Amniotic epithelial cell (primary cell): ENCODE measurements around the gene OAS2.
"Not testable (repeated sequence)": the region's sequence is repeated elsewhere in the genome, so short reads cannot be mapped to it uniquely, and the experiment has no call there.

Experiments used
- DNase-seq: peaks from one replicate; pipeline ENCODE4 v3.0.0-alpha.2; 2010; ENCODE audit warnings: low read depth

OAS2 gene

DNA sequence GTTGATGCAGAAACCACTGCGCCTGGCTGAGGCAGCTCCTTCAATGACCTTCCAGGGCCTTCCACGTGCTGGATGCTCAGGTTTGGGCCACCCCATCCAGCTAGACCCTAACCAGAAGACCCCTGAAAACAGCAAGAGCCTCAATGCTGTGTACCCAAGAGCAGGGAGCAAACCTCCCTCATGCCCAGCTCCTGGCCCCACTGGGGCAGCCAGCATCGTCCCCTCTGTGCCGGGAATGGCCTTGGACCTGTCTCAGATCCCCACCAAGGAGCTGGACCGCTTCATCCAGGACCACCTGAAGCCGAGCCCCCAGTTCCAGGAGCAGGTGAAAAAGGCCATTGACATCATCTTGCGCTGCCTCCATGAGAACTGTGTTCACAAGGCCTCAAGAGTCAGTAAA is 29.5 kb upstream of the OAS2 start:
- no peak for DNase-seq

DNA sequence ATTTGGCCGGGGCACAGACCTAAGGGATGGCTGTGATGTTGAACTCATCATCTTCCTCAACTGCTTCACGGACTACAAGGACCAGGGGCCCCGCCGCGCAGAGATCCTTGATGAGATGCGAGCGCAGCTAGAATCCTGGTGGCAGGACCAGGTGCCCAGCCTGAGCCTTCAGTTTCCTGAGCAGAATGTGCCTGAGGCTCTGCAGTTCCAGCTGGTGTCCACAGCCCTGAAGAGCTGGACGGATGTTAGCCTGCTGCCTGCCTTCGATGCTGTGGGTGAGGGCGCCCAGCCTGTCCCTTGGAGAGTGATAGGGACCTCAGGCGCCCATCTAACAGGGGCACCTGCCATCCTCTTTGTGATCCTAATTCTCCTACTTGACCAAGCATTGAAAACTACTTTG is 27.6 kb upstream of the OAS2 start:
- no peak for DNase-seq

DNA sequence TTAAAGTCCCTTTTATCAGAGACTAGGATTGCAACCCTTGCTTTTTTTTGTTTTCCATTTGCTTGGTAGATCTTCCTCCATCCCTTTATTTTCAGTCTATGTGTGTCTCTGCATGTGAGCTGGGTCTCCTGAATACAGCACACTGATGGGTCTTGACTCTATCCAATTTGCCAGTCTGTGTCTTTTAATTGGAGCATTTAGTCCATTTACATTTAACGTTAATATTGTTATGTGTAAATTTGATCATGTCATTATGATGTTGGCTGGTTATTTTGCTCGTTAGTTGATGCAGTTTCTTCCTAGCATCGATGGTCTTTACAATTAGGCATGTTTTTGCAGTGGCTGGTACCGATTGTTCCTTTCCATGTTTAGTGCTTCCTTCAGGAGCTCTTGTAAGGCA is 21.2 kb upstream of the OAS2 start:
- DNase-seq: not testable (repeated sequence)

DNA sequence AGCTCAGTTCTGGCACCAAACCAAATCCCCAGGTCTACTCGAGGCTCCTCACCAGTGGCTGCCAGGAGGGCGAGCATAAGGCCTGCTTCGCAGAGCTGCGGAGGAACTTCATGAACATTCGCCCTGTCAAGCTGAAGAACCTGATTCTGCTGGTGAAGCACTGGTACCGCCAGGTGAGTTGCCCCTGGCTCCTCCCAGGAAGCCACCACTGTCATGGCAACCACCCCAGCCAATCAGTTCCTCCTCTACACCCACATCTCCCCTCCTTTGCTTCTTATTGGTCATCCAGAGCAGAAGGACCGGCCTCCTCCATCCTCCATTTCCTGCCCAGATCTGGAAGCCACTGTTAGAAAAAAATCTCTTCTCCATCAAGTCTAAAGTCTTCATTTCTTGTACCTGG is 17.2 kb upstream of the OAS2 start:
- DNase-seq: no peak

DNA sequence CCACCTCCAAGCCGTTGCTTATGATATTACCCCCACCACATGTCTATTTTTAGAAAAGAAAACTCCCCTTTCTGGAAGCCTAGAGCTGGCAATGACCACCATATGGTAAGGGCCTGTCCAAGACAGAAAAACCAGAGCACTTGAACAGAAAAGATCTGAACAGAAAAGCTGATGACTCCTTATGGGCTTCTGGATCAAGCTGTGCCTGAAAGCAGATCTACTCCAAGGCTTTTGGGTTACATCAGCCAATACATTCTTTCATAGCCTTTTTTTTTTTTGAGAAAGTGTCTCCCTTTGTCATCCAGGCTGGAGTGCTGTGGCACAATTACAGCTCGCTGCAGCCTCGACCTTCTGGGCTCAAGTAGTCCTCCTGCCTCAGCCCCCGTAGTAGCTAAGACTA is 16.8 kb upstream of the OAS2 start:
- no peak for DNase-seq

DNA sequence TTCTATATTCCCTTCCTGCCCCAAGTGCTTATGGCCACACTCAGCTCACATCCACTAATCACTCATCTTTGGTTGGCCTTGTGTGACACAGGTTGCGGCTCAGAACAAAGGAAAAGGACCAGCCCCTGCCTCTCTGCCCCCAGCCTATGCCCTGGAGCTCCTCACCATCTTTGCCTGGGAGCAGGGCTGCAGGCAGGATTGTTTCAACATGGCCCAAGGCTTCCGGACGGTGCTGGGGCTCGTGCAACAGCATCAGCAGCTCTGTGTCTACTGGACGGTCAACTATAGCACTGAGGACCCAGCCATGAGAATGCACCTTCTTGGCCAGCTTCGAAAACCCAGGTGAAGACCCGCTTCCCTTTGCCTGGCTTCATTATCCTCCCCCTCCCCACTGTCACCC is 15.8 kb upstream of the OAS2 start:
- DNase-seq: no peak

DNA sequence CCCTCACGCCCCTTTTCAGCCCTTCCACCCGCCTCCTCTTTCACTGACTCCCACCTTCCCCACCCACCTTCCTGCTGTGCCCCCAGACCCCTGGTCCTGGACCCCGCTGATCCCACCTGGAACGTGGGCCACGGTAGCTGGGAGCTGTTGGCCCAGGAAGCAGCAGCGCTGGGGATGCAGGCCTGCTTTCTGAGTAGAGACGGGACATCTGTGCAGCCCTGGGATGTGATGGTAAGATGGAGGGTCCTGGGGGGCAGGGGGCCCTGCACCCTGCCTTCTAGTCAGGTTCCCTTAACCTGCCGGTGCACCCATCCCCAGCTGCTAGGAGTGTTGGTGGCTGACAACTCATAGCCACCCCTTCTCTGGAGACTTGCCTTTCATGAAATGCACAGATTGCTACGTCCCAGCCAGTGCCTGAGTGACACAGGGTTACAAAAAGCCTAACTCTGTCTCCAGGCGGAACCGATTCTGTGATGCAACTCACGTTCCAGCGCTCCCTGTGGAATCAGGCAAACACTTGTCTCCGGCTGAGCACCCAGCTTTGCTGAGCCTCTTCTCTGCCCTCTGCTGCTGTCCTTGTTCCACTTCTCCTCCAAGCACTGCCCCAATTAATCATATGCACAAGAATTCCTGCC is 15.0 kb upstream of the OAS2 start:
- no peak for DNase-seq

DNA sequence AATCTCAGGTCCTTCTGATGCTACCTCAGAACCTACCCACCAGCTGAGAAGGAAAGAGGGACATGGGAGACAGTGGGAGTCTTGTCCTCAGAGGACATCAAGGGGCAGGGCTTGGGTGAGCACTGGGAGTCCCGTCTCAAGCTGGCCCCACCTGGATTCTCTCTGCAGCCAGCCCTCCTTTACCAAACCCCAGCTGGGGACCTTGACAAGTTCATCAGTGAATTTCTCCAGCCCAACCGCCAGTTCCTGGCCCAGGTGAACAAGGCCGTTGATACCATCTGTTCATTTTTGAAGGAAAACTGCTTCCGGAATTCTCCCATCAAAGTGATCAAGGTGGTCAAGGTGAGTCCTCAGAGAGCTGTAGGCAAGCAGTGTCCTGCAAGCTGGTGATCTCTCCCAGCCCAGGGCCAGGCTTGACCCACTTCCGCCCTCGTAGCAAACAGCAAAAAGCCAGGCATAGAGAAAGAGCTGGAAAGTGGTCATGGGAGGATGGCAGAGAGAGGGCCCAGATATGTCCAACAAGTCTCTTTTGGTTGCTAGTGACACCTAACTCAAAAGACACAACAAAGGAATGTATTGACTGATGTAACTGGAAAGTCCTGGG is 14.2 kb upstream of the OAS2 start:
- DNase-seq: no peak

DNA sequence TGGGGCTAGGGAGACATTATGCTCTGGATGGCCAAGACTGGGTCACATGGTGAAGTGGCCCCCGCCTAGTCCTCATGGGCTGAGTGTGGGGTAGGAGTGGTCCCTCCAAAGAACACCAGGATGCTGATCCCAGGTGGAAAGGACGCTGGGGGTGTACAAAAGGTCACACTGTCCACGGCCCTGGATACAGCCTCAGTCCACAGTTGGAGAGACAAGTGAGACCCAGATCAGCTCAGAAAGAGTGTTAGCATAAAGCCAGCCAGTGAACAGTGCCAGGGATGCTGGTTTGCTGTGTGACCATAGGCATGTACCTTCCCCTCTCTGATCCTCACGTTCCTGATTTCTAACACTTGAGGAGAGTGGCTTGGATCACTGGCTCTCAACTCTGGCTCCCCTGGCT is 13.4 kb upstream of the OAS2 start:
- no peak for DNase-seq

DNA sequence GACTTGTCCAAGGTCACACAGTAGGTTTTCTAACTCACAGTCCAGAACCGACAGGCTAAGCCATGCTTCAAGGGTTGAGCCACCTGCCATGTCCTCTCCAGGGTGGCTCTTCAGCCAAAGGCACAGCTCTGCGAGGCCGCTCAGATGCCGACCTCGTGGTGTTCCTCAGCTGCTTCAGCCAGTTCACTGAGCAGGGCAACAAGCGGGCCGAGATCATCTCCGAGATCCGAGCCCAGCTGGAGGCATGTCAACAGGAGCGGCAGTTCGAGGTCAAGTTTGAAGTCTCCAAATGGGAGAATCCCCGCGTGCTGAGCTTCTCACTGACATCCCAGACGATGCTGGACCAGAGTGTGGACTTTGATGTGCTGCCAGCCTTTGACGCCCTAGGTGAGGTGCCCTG is 12.7 kb upstream of the OAS2 start:
- DNase-seq: no peak

DNA sequence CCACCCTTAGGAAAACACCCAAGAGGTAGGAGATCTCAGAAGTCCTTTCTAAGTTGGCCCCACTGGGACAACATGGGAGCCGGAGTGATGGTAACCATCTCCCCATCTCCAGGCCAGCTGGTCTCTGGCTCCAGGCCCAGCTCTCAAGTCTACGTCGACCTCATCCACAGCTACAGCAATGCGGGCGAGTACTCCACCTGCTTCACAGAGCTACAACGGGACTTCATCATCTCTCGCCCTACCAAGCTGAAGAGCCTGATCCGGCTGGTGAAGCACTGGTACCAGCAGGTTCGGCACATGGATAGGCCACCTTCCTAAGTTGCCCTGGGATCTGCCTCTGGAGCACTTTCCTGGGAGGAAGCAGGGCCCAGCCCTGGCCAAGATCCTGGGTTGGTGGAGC is 11.0 kb upstream of the OAS2 start:
- no peak for DNase-seq

DNA sequence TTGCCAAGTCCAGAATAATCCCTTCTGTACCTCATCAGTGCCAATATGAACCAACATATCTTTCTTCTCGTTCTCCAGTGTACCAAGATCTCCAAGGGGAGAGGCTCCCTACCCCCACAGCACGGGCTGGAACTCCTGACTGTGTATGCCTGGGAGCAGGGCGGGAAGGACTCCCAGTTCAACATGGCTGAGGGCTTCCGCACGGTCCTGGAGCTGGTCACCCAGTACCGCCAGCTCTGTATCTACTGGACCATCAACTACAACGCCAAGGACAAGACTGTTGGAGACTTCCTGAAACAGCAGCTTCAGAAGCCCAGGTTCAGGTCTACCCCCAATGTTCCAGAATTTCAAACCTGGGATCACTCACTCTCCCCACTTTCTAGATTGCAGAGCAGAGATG is 10.5 kb upstream of the OAS2 start:
- no peak for DNase-seq

DNA sequence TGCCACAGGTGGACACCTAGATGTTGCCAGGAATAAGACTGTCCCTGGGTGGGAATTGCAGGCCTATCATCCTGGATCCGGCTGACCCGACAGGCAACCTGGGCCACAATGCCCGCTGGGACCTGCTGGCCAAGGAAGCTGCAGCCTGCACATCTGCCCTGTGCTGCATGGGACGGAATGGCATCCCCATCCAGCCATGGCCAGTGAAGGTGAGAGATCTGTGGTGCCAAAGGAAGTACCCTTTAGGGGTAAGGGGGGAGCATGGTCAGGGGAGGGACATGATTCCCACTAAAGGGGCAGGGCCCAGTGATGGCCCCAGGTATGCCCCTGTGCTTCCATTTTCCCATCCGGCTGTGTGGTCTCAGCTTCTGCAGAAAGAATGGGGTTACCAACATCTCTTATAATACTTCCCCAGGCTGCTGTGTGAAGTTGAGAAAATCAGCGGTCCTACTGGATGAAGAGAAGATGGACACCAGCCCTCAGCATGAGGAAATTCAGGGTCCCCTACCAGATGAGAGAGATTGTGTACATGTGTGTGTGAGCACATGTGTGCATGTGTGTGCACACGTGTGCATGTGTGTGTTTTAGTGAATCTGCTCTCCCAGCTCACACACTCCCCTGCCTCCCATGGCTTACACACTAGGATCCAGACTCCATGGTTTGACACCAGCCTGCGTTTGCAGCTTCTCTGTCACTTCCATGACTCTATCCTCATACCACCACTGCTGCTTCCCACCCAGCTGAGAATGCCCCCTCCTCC is 8.6 kb upstream of the OAS2 start:
- DNase-seq: no peak

DNA sequence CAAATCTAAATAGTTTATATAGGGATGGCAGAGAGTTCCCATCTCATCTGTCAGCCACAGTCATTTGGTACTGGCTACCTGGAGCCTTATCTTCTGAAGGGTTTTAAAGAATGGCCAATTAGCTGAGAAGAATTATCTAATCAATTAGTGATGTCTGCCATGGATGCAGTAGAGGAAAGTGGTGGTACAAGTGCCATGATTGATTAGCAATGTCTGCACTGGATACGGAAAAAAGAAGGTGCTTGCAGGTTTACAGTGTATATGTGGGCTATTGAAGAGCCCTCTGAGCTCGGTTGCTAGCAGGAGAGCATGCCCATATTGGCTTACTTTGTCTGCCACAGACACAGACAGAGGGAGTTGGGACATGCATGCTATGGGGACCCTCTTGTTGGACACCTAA is 7.9 kb upstream of the OAS2 start:
- DNase-seq: no peak

DNA sequence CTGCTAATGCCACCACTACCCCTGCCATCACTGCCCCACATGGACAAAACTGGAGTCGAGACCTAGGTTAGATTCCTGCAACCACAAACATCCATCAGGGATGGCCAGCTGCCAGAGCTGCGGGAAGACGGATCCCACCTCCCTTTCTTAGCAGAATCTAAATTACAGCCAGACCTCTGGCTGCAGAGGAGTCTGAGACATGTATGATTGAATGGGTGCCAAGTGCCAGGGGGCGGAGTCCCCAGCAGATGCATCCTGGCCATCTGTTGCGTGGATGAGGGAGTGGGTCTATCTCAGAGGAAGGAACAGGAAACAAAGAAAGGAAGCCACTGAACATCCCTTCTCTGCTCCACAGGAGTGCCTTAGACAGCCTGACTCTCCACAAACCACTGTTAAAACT is 7.1 kb upstream of the OAS2 start:
- DNase-seq: no peak

DNA sequence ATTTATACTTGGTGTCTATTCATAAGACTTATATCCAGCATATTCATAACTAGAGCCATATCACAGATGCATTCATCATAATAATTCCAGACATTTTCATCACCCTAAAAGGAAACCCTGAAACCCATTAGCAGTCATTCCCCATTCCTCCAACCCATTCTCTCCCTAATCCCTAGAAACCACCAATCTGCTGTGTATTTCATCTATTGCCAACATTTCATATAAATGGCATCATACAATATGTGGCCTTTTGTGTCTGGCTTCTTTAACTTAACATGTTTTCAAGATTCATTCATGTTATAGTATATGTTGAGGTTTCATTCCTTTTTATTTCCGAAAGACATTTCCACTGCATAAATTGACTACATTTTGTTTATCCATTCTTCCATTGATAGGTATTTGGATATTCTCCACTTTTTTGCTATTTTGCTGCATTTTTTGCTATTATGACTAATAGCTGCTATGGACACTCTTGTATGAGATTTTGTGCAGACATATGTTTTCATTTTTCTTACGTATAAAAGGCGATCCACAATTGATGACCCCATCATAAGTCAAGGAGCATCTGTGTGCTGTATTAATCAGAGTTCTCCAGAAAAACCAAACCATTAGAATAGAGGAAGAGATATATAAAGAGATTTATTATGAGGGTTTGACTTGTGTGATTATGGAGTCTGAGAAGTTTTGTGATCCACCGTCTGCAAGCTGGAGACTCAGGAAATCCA is 5.1 kb upstream of the OAS2 start:
- no peak for DNase-seq

DNA sequence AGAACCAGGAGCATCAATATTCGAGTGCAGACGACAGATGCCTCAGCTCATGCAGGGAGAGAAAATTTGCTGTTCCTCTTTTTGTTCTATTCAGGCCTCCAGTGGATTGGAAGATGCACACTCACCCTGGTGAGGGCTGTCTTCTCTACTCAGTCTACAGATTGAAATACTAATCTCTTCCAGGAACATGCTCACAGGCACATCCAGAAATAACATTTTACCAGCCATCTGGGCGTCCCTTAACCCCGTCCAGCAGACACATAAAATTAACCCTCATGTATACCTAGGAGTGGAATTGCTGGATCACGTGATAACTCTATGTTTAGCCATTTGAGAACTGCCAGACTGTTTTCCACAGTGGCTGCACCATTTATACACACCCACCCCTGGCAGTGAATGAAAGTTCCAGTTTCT is 4.5 kb upstream of the OAS2 start:
- DNase-seq: no peak

DNA sequence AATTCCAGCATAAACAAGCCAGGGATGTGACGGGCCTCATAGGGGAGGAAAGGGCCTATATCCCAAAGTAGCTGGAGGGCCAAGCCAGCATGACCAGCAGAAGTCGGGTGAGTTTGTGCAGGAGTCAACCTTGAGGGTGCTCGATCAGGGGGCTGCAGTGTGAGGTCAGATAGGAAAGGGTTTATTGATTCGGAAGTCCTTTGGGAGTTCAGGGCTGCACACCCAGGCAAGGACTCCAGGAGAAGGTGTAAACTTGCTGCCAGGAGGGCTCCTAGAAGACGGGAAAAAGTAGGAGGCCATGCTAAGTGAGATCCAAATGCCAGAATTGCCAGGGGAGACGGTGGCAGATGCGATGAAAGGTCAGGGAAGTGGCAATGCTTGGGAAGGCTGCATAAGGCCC is 3.4 kb upstream of the OAS2 start:
- no peak for DNase-seq

DNA sequence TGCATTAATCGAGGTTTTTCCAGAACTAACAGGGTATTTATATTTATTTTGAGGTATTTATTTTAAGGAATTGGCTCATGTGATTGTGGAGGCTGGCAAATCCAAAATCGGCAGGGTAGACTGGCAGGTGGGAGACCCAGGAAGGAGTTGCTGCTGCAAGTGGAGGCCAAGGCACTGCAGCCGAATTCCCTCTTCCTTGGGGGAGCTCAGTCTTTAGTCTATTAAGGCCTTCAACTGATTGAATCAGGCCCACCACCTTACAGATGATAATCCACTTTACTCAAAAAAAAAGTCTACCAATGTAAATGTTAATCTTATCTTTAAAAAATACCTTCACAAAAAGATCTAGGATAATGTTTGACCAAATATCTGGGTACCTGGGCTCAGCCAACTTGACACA is 1.2 kb upstream of the OAS2 start:
- no peak for DNase-seq

DNA sequence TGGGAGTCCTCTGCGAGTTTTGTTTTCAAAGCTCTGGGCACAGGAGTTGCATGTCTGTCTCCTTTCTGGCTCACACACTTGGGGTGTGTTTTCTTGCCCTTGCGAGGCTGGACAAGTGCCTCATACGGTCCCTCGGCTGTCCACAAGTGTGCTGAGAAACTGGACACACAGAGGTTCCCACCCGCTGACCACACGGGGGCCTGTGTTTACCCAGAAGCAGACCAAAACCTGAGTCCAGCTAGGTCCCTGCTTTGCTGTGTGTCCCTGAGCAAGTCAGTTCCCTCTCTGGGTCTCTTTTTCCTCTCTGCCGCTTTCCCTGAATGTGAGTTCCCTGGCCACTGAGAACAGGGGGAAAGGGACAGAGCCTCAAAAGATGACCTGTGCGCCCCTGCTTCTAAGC is 678 bp upstream of the OAS2 start:
- no peak for DNase-seq

DNA sequence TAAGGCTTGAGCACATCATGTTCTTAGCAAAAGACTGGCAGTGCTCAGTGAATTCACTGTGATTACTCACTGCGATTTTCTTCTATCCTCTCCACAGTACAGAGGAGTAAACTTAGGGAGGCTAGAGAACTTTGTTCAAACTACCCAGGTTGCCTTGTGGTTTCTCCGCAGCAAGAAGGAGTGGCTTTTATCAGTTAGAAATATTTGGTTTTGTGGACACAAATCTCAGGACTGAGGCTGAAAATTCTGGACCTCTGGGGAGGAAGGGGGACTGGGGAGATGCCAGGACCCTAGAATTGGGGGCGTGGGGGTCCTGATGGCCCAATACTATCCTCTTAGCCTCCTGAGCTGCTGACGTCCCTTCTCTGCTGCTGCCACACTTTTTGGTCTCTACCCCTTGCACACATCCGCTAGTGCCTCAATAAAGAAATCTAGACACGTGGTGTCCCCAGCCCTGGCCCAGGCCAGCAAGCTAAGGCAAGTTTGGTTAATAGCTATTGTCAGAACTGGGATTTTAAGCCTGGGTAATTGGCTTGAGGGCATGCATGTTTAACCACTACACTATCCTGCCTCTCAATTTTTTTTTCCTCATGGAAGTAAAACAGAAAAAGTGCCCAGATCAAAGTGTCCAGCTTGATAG is 842 bp downstream of the OAS2 start:
- DNase-seq: no peak

DNA sequence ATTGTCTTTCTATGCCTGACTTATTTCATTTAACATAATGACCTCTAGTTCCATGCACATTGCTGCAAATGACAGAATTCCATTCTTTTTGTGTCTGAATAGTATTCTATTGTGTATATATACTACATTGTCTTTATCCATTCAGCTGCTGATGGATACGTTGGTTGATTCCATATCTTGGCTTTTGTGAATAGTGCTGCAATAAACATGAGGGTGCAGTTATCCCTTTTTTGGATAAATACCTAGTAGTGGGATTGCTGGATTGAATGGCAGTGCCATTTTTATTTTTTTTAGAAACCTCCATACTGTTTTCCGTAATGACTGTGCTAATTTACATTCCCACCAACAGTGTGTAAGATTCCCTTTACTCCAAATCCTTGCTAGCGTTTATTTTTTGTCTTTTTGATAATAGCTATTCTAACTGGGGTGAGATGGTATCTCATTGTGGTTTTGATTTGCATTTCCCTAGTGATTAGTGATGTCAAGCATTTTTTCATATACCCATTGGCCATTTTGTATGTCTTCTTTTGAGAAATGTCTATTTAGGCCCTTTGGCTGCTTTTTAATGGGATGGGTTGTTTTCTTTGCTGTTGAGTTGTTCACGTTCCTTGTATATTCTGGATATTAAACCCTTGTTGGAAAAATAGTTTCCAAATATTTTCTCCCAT is 2.3 kb downstream of the OAS2 start:
- no peak for DNase-seq
